Heart left ventricle (tissue), 13 donors: ENCODE results near the gene BICC1.

Source experiments
- POLR2A ChIP-seq, 2 donors: fragments of 450-650 bp; IDR thresholded peaks; one replicate each; pipeline ENCODE4 v1.6.1; 2017; ENCODE audit warnings: antibody characterized with exemption in 2 of 2, mild to moderate bottlenecking in 2 of 2, moderate library complexity in 2 of 2
- TF ChIP-seq, protein P1 (sequence below), 12 donors: fragments of 200-600 bp; sonication (generic) in 4 of 12; IDR thresholded peaks; one replicate each; pipeline versions ENCODE4 v1.5.0 to v1.8.0; 2018 to 2022; ENCODE audit warnings: antibody characterized with exemption in 12 of 12, mild to moderate bottlenecking in 5 of 12
- donor health status: ischemic (EF 13 %, LVEDD 7.1; RV severe dilation, severe dysfunction).
- donor health status: DM: no; HTN: yes; CAD: no.
- donor health status: DM: no; HTN: no; CAD: no.
- donor health status: ischemic (EF 25% LVEDD 6.9; RV normal size, moderate dysfunction).
- donor health status: ischemic (EF 25% LVEDD 5.7; RV mildly dilated, moderate dysfunction).
- donor health status: ischemic (EF 35%, LVEDD 5.7; RV mildly dilated, moderate dysfunction).
- donor health status: nonischemic (EF 11% LVEDD 7.7; RV severe dilation, severe dysfunction).
- donor health status: DM: yes; HTN: yes; CAD: no.
- donor health status: PGD.
- donor health status: ischemic (EF 29% LVEDD 5.4; RV normal size, mild dysfunction).
- donor health status: nonischemic (EF 23%, LVEDD 6.1; RV moderate dilation, normal function).

DNA sequence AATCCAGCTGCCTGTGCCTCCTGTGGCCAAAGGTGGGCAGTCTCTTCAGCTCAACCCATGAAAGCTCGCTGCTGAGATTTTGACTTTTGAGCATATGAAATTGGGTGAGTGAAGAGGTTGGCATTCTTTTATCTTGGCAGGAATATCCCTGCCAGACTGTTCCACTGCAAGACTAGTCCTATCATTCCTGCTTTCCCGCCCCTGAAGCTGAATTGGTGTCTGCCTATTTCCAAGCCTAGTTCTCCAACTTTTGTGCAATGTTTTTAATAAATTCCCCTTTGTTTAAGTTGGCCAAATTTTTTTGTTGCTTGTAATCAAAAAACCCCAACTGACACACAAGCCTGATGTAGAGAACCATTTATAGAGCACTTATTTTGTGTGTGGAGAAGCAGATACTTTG is 34.8 kb upstream of the BICC1 start:
- TF ChIP-seq, protein P1, sequence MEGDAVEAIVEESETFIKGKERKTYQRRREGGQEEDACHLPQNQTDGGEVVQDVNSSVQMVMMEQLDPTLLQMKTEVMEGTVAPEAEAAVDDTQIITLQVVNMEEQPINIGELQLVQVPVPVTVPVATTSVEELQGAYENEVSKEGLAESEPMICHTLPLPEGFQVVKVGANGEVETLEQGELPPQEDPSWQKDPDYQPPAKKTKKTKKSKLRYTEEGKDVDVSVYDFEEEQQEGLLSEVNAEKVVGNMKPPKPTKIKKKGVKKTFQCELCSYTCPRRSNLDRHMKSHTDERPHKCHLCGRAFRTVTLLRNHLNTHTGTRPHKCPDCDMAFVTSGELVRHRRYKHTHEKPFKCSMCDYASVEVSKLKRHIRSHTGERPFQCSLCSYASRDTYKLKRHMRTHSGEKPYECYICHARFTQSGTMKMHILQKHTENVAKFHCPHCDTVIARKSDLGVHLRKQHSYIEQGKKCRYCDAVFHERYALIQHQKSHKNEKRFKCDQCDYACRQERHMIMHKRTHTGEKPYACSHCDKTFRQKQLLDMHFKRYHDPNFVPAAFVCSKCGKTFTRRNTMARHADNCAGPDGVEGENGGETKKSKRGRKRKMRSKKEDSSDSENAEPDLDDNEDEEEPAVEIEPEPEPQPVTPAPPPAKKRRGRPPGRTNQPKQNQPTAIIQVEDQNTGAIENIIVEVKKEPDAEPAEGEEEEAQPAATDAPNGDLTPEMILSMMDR (IDR thresholded peaks at IDR 0.05): no peak
- TF ChIP-seq POLR2A (IDR thresholded peaks at IDR 0.05): no peak
